A673 (cell line): ENCODE data around the gene IL18.

Experiments used
- EZH2 ChIP-seq: fragments of 200-600 bp; sonication (generic); IDR thresholded peaks from 2 replicates; pipeline ENCODE4 v1.6.1; 2017; ENCODE audit warnings: borderline replicate concordance, low read depth, mild to moderate bottlenecking, mixed read lengths, antibody characterized with exemption, low read length; ENCODE audit not compliant: poor library complexity, severe bottlenecking
- TF ChIP-seq, protein P1 (sequence below): fragments of 300-800, 200-600 bp; sonication (generic); conservative IDR thresholded peaks from 2 replicates; pipeline ENCODE4 v1.5.1; 2017; ENCODE audit warnings: low read depth, mild to moderate bottlenecking, antibody characterized with exemption, low read length, moderate library complexity, mixed read lengths

DNA sequence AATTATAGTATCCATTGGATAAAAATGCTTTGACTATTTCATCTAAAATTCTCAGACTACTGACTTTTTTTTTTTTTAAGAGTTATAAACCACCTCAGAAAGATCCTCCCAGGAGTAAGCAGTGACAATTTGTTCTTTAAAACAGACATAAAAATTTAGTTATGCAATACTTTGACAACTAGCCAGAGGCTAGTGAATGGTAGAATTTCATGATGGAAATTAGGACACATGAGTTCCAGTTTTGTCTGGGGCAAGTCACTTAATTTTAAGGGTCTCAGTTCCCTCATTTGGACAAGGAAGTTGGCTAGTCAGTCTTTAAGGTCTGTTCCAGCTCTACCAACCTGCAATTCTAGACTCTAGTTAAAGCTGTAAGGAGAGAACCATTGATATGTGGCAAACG lies 2.9 kb downstream of the IL18 start:
- TF ChIP-seq, protein P1, sequence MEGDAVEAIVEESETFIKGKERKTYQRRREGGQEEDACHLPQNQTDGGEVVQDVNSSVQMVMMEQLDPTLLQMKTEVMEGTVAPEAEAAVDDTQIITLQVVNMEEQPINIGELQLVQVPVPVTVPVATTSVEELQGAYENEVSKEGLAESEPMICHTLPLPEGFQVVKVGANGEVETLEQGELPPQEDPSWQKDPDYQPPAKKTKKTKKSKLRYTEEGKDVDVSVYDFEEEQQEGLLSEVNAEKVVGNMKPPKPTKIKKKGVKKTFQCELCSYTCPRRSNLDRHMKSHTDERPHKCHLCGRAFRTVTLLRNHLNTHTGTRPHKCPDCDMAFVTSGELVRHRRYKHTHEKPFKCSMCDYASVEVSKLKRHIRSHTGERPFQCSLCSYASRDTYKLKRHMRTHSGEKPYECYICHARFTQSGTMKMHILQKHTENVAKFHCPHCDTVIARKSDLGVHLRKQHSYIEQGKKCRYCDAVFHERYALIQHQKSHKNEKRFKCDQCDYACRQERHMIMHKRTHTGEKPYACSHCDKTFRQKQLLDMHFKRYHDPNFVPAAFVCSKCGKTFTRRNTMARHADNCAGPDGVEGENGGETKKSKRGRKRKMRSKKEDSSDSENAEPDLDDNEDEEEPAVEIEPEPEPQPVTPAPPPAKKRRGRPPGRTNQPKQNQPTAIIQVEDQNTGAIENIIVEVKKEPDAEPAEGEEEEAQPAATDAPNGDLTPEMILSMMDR, result no peak
- TF ChIP-seq EZH2, result no peak
